Endothelial cell of umbilical vein (primary cell): ENCODE results near the gene VMP1. TPM values are rescaled to one million over a fixed set of nuclear protein-coding genes. Genes with fewer than 3 reads are reported as not detected.

ENCODE experiments used
- BruUV-seq: library from RNA; stranded (reverse); fragments of 400-500 nt; replicated peaks from 2 replicates; lab custom pipeline; 2021; lab: Mats Ljungman, UMichigan
- CTCF ChIA-PET: fragments of 300-600, 350-600 bp; sonication (Branson Sonifier 250); formaldehyde crosslinking; loops from one replicate; lab custom pipeline; 2021; ENCODE audit warnings: antibody characterized with exemption, inconsistent platforms; lab: Charles Lee
- POLR2A ChIA-PET: fragments of 300-600, 350-600 bp; sonication (Branson Sonifier 250); formaldehyde crosslinking; loops from one replicate; lab custom pipeline; 2021; ENCODE audit warnings: antibody characterized with exemption, inconsistent platforms; lab: Charles Lee
- DNase-seq: peaks from one replicate; pipeline ENCODE4 v3.0.0-alpha.2; 2011; ENCODE audit warnings: low read depth, low spot score
- FAIRE-seq: peaks from 2 replicates; lab custom pipeline; 2011; peaks lifted over from hg19 to GRCh38; lab: Jason Lieb, UNC
- H2AFZ ChIP-seq: 2 replicates; pipeline ENCODE4 v1.6.0; 2012; ENCODE audit warnings: low read depth, low read length, control low read depth, inconsistent platforms
- H3K27ac ChIP-seq: 2 replicates; pipeline ENCODE4 v1.5.1; 2011; ENCODE audit warnings: low read depth, mild to moderate bottlenecking, control low read depth, low read length, moderate library complexity; ENCODE audit not compliant: insufficient read depth
- H3K27me3 ChIP-seq, 2 experiments: 2 replicates each; pipeline versions ENCODE4 v1.6.0 to v1.6.1; 2011; ENCODE audit warnings: low read length in 2 of 2, mixed read lengths in 1 of 2; ENCODE audit not compliant: control insufficient read depth in 2 of 2, insufficient read depth in 2 of 2
- H3K36me3 ChIP-seq, 2 experiments: 2 replicates in 1 of 2; 3 replicates in 1 of 2; pipeline ENCODE4 v1.5.1; 2011; ENCODE audit warnings: low read length in 2 of 2, mild to moderate bottlenecking in 1 of 2, moderate library complexity in 1 of 2; ENCODE audit not compliant: control insufficient read depth in 2 of 2, insufficient read depth in 2 of 2; ENCODE audit errors: extremely low read depth in 1 of 2
- H3K4me1 ChIP-seq: 3 replicates; pipeline ENCODE4 v1.5.1; 2011; ENCODE audit warnings: mild to moderate bottlenecking, low read length; ENCODE audit not compliant: control insufficient read depth, insufficient read depth; ENCODE audit errors: extremely low read depth
- H3K4me2 ChIP-seq: 2 replicates; pipeline ENCODE4 v1.6.1; 2011; ENCODE audit warnings: low read length, control low read depth, mixed read lengths; ENCODE audit not compliant: insufficient read depth
- H3K4me3 ChIP-seq, 3 experiments: fragments of 200-600 bp in 1 of 3; sonication (generic), shearing (Covaris generic) in 1 of 3; replicated peaks in 1 of 3; 2 replicates each; pipeline ENCODE4 v1.5.1; 2011 to 2016; ENCODE audit warnings: control low read depth in 3 of 3, low read length in 3 of 3, mild to moderate bottlenecking in 2 of 3, inconsistent platforms in 1 of 3, low read depth in 1 of 3, moderate library complexity in 1 of 3; ENCODE audit not compliant: insufficient read depth in 1 of 3
- H3K79me2 ChIP-seq: 2 replicates; pipeline ENCODE4 v1.6.0; 2012; ENCODE audit warnings: low read length, inconsistent platforms; ENCODE audit not compliant: control insufficient read depth, insufficient read depth
- H3K9ac ChIP-seq: replicated peaks from 2 replicates; pipeline ENCODE3; 2011; ENCODE audit warnings: low read length, control low read depth; ENCODE audit not compliant: insufficient read depth; ENCODE audit errors: extremely low read depth
- H3K9me1 ChIP-seq: replicated peaks from 3 replicates; pipeline ENCODE4 v1.6.0; 2011; ENCODE audit warnings: mild to moderate bottlenecking, low read length; ENCODE audit not compliant: control insufficient read depth, insufficient read depth; ENCODE audit errors: extremely low read depth
- H3K9me3 ChIP-seq: replicated peaks from 2 replicates; pipeline ENCODE4 v1.5.1; 2012; ENCODE audit warnings: low read length, inconsistent platforms; ENCODE audit not compliant: control insufficient read depth, insufficient read depth
- H4K20me1 ChIP-seq: replicated peaks from 2 replicates; pipeline ENCODE3; 2011; ENCODE audit warnings: mild to moderate bottlenecking, low read length; ENCODE audit not compliant: control insufficient read depth, insufficient read depth; ENCODE audit errors: extremely low read depth
- EZH2 ChIP-seq: IDR thresholded peaks from 2 replicates; pipeline ENCODE4 v1.6.1; 2012; ENCODE audit warnings: borderline replicate concordance, low read depth, mild to moderate bottlenecking, moderate library complexity, low read length, inconsistent platforms; ENCODE audit not compliant: severe bottlenecking
- FOS ChIP-seq: IDR thresholded peaks from 2 replicates; pipeline ENCODE4 v1.6.1; 2011; ENCODE audit warnings: mild to moderate bottlenecking, low read length, moderate library complexity, borderline replicate concordance; ENCODE audit not compliant: insufficient read depth
- GATA2 ChIP-seq: IDR thresholded peaks from 2 replicates; pipeline ENCODE4 v1.7.0; 2011; ENCODE audit warnings: low read depth, mild to moderate bottlenecking, moderate library complexity, mixed read lengths, low read length; ENCODE audit not compliant: insufficient read length, insufficient read depth
- JUN ChIP-seq: IDR thresholded peaks from 2 replicates; pipeline ENCODE4 v1.6.1; 2011; ENCODE audit warnings: borderline replicate concordance, low read depth; ENCODE audit not compliant: insufficient read length, insufficient read depth
- MYC ChIP-seq: IDR thresholded peaks from one replicate; pipeline ENCODE4 v1.6.1; 2011; ENCODE audit warnings: mild to moderate bottlenecking, low read depth, low read length
- POLR2A ChIP-seq: IDR thresholded peaks from 2 replicates; pipeline ENCODE4 v1.6.1; 2012; ENCODE audit warnings: low read depth, mild to moderate bottlenecking, control low read depth, low read length
- POLR2AphosphoS5 ChIP-seq: IDR thresholded peaks from 2 replicates; pipeline ENCODE4 v1.6.1; 2012; ENCODE audit warnings: low read depth, mild to moderate bottlenecking, control low read depth, low read length, moderate library complexity; ENCODE audit not compliant: insufficient read depth
- dilution Hi-C: fragments of 300-500 bp; cut with MboI; formaldehyde crosslinking; loops from one replicate; pipeline ENCODE4 v1.15.0; 2019; ENCODE audit warnings: low sequenced_read_pairs; ENCODE audit not compliant: extremely low pct_ligation_motif_present
- intact Hi-C: fragments of 100-400 bp; cut with micrococcal nuclease; formaldehyde crosslinking; loops from one replicate; pipeline ENCODE4 v1.10.0; 2022
- polyA plus RNA-seq, 4 experiments: library from polyadenylated mRNA; depleted of rRNA in 3 of 4; stranded (reverse) in 3 of 4; unstranded in 1 of 4; fragments of >200 nt; gene quantifications; 2 replicates each; pipeline versions ENCODE4 v1.2.1 to v1.2.3, GENCODE V29; 2011 to 2012; ENCODE audit warnings: missing spikeins in 1 of 4
- total RNA-seq: library from RNA; stranded (reverse); gene quantifications from 2 replicates; pipeline ENCODE4 v1.2.3, GENCODE V29; 2021
- TF ChIP-seq, protein P1 (sequence below): IDR thresholded peaks from 2 replicates; pipeline ENCODE4 v1.6.1; 2011; ENCODE audit not compliant: insufficient read depth, insufficient read length
- TF ChIP-seq, protein P2 (sequence below), 2 donors: IDR thresholded peaks; 1 replicate in 1 of 2; 2 replicates in 1 of 2; pipeline ENCODE4 v1.5.1; 2011; ENCODE audit warnings: low read length in 2 of 2, mild to moderate bottlenecking in 2 of 2, moderate library complexity in 2 of 2, control low read depth in 1 of 2, inconsistent platforms in 1 of 2, low read depth in 1 of 2; ENCODE audit not compliant: insufficient read depth in 1 of 2; ENCODE audit errors: extremely low read depth in 1 of 2

Gene VMP1
- total and polyA plus RNA-seq, 2 donors (not counting 3 experiments of a cell fraction or from before 2014, with no cell fraction given): 138 to 270 TPM

DNA sequence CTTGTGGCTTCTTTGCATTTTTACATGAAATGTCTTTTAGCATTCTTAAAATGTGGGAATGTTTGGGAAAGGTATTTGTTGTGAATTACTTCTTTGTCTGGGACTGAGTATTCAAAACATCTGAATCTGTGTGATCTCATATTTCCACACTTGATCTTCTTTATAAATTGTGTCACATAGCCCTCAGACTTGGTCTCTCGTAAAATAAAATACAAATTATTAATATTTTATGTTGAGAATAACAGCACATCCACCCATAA lies 103.4 kb downstream of the VMP1 start:
- Histone ChIP-seq H3K4me3 (no peak overlapping the region), H3K9ac (no peak overlapping the region), H3K27me3 (no peaks in the 10 kb centered on the region), H3K36me3 (peaks cover 0 to 4% of the 10 kb centered on the region in 2 experiments), H2AFZ (no peak overlapping the region), H4K20me1 (no peaks in the 10 kb centered on the region), H3K27ac (no peak overlapping the region), H3K4me1 (no peaks in the 10 kb centered on the region), H3K79me2 (no peaks in the 10 kb centered on the region), H3K9me1 (no peaks in the 10 kb centered on the region), H3K9me3 (no peaks in the 10 kb centered on the region), H3K4me2 (no peak overlapping the region)
- DNase-seq (no peak), FAIRE-seq (no peak)
- ChIA-PET CTCF (interaction anchor here (1.1 kb wide), 1 partner anchor 9 kb away, joined by 3 read pairs; no protein-coding TSS in a partner anchor), POLR2A (no interaction called here)
- BruUV-seq: no TSS peak
- TF ChIP-seq JUN (no peak), POLR2AphosphoS5 (no peak), EZH2 (no peak), FOS (no peak), GATA2 (no peak), MYC (no peak), POLR2A (no peak)
- TF ChIP-seq, protein P1, sequence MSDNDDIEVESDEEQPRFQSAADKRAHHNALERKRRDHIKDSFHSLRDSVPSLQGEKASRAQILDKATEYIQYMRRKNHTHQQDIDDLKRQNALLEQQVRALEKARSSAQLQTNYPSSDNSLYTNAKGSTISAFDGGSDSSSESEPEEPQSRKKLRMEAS: no peak
- TF ChIP-seq, protein P2, sequence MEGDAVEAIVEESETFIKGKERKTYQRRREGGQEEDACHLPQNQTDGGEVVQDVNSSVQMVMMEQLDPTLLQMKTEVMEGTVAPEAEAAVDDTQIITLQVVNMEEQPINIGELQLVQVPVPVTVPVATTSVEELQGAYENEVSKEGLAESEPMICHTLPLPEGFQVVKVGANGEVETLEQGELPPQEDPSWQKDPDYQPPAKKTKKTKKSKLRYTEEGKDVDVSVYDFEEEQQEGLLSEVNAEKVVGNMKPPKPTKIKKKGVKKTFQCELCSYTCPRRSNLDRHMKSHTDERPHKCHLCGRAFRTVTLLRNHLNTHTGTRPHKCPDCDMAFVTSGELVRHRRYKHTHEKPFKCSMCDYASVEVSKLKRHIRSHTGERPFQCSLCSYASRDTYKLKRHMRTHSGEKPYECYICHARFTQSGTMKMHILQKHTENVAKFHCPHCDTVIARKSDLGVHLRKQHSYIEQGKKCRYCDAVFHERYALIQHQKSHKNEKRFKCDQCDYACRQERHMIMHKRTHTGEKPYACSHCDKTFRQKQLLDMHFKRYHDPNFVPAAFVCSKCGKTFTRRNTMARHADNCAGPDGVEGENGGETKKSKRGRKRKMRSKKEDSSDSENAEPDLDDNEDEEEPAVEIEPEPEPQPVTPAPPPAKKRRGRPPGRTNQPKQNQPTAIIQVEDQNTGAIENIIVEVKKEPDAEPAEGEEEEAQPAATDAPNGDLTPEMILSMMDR (IDR thresholded peaks at IDR 0.05; ENCODE audit: extremely low read depth in 1 of 2, insufficient read depth in 1 of 2, low read depth in 1 of 2, low read length in 2 of 2): no peak
- dilution Hi-C loops (no loop called here), intact Hi-C loops (no loop called here)
